Skeletal muscle tissue (tissue), 4 donors: ENCODE results near the gene ATAD2B. TPM values are rescaled to one million over a fixed set of nuclear protein-coding genes. Genes with fewer than 3 reads are reported as not detected.
"Not testable (repeated sequence)": the region's sequence is repeated elsewhere in the genome, so short reads cannot be mapped to it uniquely, and the experiment has no call there.

Experiments
- H3K27ac ChIP-seq: one replicate; pipeline ENCODE4 v1.7.0; 2013; ENCODE audit warnings: mild to moderate bottlenecking, low read depth, low read length, inconsistent platforms
- H3K27me3 ChIP-seq, 3 donors: one replicate each; pipeline ENCODE4 v1.7.0; 2013; ENCODE audit warnings: low read length in 3 of 3; ENCODE audit not compliant: control insufficient read depth in 3 of 3, insufficient read depth in 3 of 3
- H3K36me3 ChIP-seq, 3 donors: one replicate each; pipeline ENCODE4 v1.7.0; 2013; ENCODE audit warnings: low read length in 3 of 3; ENCODE audit not compliant: control insufficient read depth in 3 of 3, insufficient read depth in 3 of 3
- H3K4me1 ChIP-seq, 3 donors: one replicate each; pipeline ENCODE4 v1.7.0; 2013; ENCODE audit warnings: low read length in 3 of 3, mild to moderate bottlenecking in 3 of 3; ENCODE audit not compliant: control insufficient read depth in 3 of 3, insufficient read depth in 3 of 3
- H3K4me3 ChIP-seq, 3 donors: one replicate each; pipeline ENCODE4 v1.7.0; 2013; ENCODE audit warnings: low read length in 3 of 3
- H3K9ac ChIP-seq, 3 donors: one replicate each; pipeline ENCODE4 v1.7.0; 2013; ENCODE audit warnings: low read length in 3 of 3, mild to moderate bottlenecking in 3 of 3, moderate library complexity in 2 of 3, low read depth in 1 of 3
- H3K9me3 ChIP-seq, 3 donors: one replicate each; pipeline ENCODE4 v1.7.0; 2013; ENCODE audit warnings: low read length in 3 of 3; ENCODE audit not compliant: control insufficient read depth in 3 of 3
- total RNA-seq: library from RNA; depleted of rRNA; stranded (reverse); fragments of >200 nt; gene quantifications from one replicate; pipeline ENCODE4 v1.2.3, GENCODE V29; 2014
- donor health status: Osteomylitis.

ATAD2B gene
- total RNA-seq, result 30.3 TPM

- no peaks in the 10 kb centered on the region for H3K27me3 ChIP-seq
- H3K4me3 ChIP-seq, result peak within 1 kb of the TSS; percentile 93 to 97 (median 97)
- H3K27ac ChIP-seq, result peak within 1 kb of the TSS; percentile 99
- H3K4me1 ChIP-seq, result peaks cover 12 to 13% (median 12%) of the 10 kb centered on the region in 3 donors
- peak within 1 kb of the TSS; percentile 98 to 100 (median 98) for H3K9ac ChIP-seq
- H3K36me3 ChIP-seq, result peaks cover 0 to 9% (median 0%) of the 10 kb centered on the region in 3 donors
- no peaks in the 10 kb centered on the region for H3K9me3 ChIP-seq
Observed at GRCh38 chr2:23926750-23927571, at the start of gene ATAD2B. ATAD2B (minus strand) TSS chr2:23927123; CDS start chr2:23926770, 353 bp downstream.

DNA sequence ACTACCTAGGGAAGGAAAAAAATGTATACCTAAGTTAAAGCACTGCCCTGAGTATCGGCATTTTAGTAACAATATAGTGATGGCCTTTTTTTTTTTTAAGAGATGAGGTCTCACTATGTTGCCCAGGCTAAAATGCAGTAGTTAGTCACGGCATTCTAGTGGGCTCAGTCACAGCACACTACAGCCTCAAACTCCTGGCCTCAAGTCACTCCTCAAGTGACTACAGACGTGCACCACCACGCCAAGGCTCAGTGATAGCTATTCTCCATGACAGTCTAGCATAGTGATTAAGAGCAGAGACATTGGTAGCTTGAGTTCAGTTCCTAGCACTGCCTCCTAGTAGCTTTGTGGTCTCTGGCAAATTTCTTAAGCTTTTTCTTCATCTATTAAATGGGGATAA, 40.9 kb upstream of the ATAD2B start:
- Histone ChIP-seq H3K9ac (no peak overlapping the region), H3K27me3 (no peaks in the 10 kb centered on the region), H3K9me3 (no peaks in the 10 kb centered on the region), H3K4me3 (no peak overlapping the region), H3K4me1 (no peaks in the 10 kb centered on the region), H3K27ac (no peak overlapping the region), H3K36me3 (peaks cover 7 to 16% (median 7%) of the 10 kb centered on the region in 3 donors)

GRCh38 chr2:23954325-23955014, 27.5 kb upstream of the ATAD2B start:
- H3K4me3 ChIP-seq, result no peak overlapping the region
- no peaks in the 10 kb centered on the region for H3K4me1 ChIP-seq
- no peak overlapping the region for H3K9ac ChIP-seq
- H3K27ac ChIP-seq, result no peak overlapping the region
- H3K27me3 ChIP-seq, result no peaks in the 10 kb centered on the region
- no peaks in the 10 kb centered on the region for H3K9me3 ChIP-seq
- H3K36me3 ChIP-seq, result peaks cover 0 to under 1% (median 0%) of the 10 kb centered on the region in 3 donors

DNA sequence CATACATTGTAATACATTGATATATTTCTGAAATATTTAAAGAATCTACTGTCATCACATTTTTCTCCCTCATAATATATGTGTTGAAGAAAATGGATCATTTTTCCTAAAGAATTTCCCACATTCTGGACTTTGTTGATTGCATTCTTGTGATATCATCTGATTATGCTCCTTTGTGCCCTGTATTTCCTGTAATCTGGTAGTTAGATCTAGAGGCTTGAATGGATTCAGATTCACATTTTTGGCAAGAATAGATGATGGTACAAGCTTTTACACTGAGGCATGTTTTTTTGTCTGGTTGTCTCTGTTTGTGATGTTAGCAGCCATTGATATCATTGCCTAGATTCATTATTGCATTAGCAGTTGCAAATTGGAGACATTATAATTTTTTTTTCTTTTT, 26.7 kb upstream of the ATAD2B start:
- Histone ChIP-seq H3K9me3 (no peaks in the 10 kb centered on the region), H3K4me3 (no peak overlapping the region), H3K4me1 (no peaks in the 10 kb centered on the region), H3K9ac (no peak overlapping the region), H3K27ac (no peak overlapping the region), H3K36me3 (no peaks in the 10 kb centered on the region), H3K27me3 (no peaks in the 10 kb centered on the region)

GRCh38 chr2:23952558-23952957, 25.6 kb upstream of the ATAD2B start:
- not testable (repeated sequence) for H3K9ac ChIP-seq, H3K4me3 ChIP-seq, H3K4me1 ChIP-seq, H3K9me3 ChIP-seq, H3K27ac ChIP-seq, H3K27me3 ChIP-seq, H3K36me3 ChIP-seq

DNA sequence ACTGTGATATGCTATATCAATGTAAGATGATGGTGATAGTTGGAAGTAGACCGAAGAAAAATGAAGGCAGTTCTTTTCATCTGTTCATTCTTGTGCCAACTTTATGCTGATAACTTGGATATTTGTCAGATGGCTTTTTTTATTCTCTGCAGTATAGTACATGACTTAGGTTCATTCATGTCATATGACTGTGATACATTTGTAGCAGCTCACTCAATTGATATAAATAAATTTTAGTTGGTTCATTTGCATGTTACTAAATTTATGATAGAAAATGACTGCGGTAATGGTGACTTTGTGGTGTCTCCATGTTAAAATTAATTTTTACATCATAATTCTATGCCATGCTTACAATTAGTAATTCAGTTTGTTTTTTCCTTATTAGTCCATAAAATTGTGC, 20.4 kb upstream of the ATAD2B start:
- peaks cover 0 to 3% (median 0%) of the 10 kb centered on the region in 3 donors for H3K36me3 ChIP-seq
- no peaks in the 10 kb centered on the region for H3K9me3 ChIP-seq
- H3K4me1 ChIP-seq, result peaks cover 4 to 11% (median 11%) of the 10 kb centered on the region in 3 donors
- H3K9ac ChIP-seq, result no peak overlapping the region
- no peak overlapping the region for H3K27ac ChIP-seq
- H3K4me3 ChIP-seq, result no peak overlapping the region
- H3K27me3 ChIP-seq, result no peaks in the 10 kb centered on the region

DNA sequence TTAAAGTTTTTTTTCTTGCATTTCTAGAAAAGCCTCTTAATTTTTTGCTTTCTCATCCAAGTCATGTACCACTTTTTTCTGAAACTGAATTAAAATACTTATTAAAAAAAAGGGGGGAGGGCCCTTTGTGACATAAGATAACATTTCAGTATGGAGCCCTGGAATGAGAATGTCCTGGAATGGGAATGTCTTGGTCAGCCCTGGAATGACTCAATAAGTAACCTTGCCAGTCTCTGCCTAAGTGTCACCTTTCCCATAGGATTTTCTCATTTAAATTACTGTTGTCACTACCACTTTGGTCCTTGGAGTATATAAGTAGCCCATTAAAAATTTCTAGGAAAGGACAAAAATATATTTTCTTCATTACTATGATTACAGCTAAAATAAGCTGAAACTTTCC, 18.1 kb upstream of the ATAD2B start:
- Histone ChIP-seq H3K9ac (no peak overlapping the region), H3K4me1 (peaks cover 10 to 15% (median 14%) of the 10 kb centered on the region in 3 donors), H3K27ac (no peak overlapping the region), H3K27me3 (no peaks in the 10 kb centered on the region), H3K4me3 (no peak overlapping the region), H3K9me3 (no peaks in the 10 kb centered on the region), H3K36me3 (peaks cover 0 to 3% (median 0%) of the 10 kb centered on the region in 3 donors)

DNA sequence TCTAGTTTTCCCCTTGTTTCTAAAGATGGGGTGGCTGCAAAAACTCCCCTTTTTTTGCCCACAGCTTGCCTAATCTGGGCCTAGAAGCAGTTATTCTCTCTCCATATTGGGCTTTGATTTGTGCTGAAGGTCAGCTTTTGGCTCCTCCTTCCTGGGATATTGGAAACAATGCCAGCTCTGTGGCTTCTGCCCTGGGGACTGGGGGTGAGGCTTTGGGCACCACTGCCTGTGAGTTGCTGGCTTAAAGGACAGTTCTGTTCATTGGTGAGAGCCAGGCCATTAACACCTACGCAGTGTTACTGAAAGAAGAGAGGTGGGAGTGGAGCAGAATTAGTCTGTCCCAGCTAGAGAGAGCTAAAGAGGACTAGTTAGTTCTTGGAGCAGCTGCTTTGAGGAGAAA, 17.6 kb upstream of the ATAD2B start:
- Histone ChIP-seq H3K4me1 (peaks cover 11 to 17% (median 16%) of the 10 kb centered on the region in 3 donors), H3K9me3 (no peaks in the 10 kb centered on the region), H3K4me3 (no peak overlapping the region), H3K27me3 (no peaks in the 10 kb centered on the region), H3K36me3 (peaks cover 0 to 3% (median 0%) of the 10 kb centered on the region in 3 donors), H3K27ac (peak overlapping the region; percentile 30), H3K9ac (no peak overlapping the region)

DNA sequence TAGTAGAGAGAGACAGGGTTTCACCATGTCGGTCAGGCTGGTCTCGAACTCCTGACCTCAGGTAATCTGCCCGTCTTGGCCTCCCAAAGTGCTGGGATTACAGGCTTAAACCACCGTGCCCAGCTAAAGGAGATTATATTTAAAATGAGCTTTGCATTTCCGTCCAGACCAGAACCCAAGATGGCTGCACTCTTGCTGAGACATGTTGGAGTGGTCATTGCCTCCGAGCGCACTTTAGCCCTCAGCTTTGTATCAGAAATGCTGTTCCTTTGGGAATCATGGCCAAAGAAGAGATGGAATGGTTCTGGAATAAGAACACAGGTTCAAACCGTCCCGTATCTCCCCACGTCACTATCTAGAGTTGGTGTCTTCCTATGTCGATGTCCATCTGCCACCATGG, 16.7 kb upstream of the ATAD2B start:
- peaks cover 0 to 3% (median 0%) of the 10 kb centered on the region in 3 donors for H3K36me3 ChIP-seq
- H3K27ac ChIP-seq, result no peak overlapping the region
- H3K4me1 ChIP-seq, result peaks cover 14 to 24% (median 20%) of the 10 kb centered on the region in 3 donors
- no peak overlapping the region for H3K9ac ChIP-seq
- H3K4me3 ChIP-seq, result no peak overlapping the region
- H3K9me3 ChIP-seq, result no peaks in the 10 kb centered on the region
- H3K27me3 ChIP-seq, result no peaks in the 10 kb centered on the region

DNA sequence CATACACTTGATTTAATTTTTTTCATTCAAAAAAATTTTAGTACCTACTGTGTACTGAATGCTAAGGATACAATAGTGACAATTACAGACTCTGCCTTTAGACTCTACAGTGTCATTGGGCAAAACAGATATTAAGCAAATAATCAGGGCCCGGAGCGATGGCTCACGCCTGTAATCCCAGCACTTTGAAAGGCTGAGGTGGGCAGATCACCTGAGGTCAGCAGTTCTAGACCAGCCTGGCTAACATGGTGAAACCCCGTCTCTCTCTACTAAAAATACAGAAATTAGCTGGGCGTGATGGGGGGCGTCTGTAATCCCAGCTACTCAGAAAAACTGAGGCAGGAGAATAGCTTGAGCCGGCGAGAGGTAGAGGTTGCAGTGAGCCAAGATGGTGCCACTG, 14.7 kb upstream of the ATAD2B start:
- Histone ChIP-seq H3K4me3 (peak overlapping the region in 2 of 3 donors; percentile 81), H3K4me1 (peaks cover 14 to 19% (median 14%) of the 10 kb centered on the region in 3 donors), H3K36me3 (peaks cover 0 to 3% (median 0%) of the 10 kb centered on the region in 3 donors), H3K9ac (peak overlapping the region in 2 of 3 donors; percentile 78 to 84), H3K27ac (no peak overlapping the region), H3K9me3 (no peaks in the 10 kb centered on the region), H3K27me3 (no peaks in the 10 kb centered on the region)
